Measurements from ENCODE around the gene CCDC169.
"Not testable (repeated sequence)": the region's sequence is repeated elsewhere in the genome, so short reads cannot be mapped to it uniquely, and the experiment has no call there.

Gene CCDC169

GRCh38 chr13:36313047-36313969 is 15.7 kb upstream of the CCDC169 start:
- ATAC-seq: no peak

GRCh38 chr13:36310417-36311108 is 12.9 kb upstream of the CCDC169 start:
- no peak for ATAC-seq

DNA sequence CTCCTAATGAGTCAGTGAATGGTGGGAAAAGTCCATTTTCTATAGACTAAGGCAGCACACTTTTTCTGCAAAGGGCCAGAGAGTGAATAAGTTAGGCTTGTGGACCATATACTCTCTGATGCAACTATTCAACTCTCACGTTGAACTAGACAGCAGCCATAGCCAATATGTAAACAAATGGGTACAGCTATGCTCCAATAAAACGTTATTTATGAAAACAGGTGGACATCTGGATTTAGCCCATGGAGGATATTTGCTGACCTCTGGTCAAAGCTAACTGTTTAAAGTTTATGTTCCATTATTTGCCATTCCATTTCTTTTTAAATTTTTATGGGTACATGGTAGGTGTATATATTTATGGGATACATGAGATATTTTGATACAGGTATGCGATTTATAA is 4.7 kb upstream of the CCDC169 start:
- ATAC-seq: no peak

DNA sequence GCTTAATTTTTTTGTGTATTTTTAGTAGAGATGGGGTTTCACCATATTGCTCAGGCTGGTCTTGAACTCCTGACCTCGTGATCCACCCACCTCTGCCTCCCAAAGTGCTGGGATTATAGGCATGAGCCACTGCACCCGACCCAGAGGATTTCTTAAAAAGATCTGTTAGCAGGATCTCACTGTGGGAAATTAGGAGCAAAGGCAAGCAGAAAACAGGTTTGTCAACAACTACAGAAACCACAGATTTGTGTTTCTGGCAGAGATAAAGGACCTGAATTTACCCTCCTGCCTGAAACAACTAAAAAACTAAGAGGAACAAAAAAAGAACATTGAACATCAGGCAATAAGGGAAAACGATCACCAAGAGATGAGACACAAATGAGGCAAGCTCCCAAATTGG is 1.9 kb upstream of the CCDC169 start:
- not testable (repeated sequence) for ATAC-seq

GRCh38 chr13:36298535-36299068 is 988 bp upstream of the CCDC169 start:
- ATAC-seq: no peak

- ATAC-seq: no peak
Observed at GRCh38 chr13:36294096-36294495, 3.5 kb downstream of the CCDC169 start.

DNA sequence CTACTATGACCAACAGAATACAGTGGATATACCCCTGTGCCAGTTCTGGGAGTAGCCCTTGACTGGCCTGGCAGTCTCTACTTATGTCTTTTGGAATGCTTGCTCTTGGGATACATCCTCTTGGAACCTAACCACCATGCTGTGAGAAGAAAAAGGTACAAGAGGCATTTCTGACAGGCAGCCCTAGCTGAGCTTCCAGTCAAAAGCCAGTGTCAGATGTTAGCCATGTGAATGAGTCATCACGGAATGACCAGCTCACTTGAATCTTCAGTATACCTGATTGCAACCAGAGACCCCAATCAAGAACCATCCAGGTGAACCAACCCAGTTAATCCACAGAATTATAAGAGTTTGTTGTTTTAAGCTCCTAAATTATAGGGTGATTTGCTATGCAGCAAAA is 4.1 kb downstream of the CCDC169 start:
- ATAC-seq: no peak

- ATAC-seq: no peak
Observed at GRCh38 chr13:36288794-36289391, 8.7 kb downstream of the CCDC169 start.

DNA sequence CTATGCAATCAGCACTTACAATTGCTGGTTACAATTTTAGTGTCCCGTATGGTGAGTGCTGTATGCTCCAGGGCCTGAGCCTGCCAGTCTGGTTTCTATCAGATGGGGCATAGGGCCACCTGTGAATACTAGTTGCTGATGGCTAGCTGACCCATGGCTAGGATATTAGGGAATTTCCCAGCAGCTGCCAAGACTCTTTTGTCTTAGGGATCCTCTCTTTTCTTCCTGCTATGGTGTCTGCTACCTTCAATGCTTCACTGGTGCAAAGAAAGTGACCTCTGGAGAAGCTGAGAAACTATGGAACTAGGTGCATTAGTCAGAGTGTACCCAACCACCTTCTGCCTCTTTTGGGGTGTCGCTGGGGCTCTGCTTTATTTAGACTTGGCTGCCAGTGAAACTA is 11.6 kb downstream of the CCDC169 start:
- no peak for ATAC-seq

- no peak for ATAC-seq
Observed at GRCh38 chr13:36282821-36283432, 14.7 kb downstream of the CCDC169 start.

GRCh38 chr13:36275190-36276002 is 22.2 kb downstream of the CCDC169 start:
- ATAC-seq: no peak

DNA sequence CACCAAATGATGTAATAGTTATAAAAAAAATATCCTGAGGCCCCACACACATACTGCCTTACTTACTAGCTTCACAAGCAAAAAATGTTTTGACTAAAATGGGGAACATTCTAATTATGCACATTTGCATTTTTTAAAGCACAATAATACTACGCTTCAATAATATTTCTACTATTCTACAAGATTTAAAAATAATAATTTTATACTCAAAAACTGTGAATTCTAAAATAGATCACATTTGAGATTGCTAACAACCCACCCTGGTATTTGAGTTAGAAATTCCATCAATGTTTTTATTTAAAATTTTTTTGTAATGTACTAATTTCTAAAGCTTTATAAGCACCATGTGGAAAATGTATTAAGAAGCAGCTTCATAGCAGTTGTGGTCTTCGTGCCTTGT is 24.2 kb downstream of the CCDC169 start:
- no peak for ATAC-seq

DNA sequence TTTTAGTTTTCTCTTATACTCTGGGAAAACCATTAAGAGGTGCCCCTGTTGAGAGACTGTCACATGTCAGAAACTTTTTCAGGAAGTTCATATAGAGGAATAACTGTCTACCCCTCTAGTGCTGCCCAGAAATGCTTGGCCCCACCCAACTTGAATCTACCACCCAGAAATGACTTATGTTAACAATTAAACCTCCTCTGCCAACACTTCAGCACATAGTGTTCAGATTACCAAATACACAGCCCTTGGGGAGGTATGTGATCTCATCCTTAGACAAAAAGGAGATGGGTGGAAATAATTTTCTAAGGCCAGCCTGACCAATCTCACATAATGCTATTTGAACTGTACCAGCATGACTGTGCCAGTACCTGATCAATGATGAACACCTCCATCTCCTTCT is 35.6 kb downstream of the CCDC169 start:
- ATAC-seq: no peak

GRCh38 chr13:36261011-36261410 is 36.6 kb downstream of the CCDC169 start:
- no peak for ATAC-seq

- ATAC-seq: no peak
Observed at GRCh38 chr13:36259361-36260137, 38.1 kb downstream of the CCDC169 start.

DNA sequence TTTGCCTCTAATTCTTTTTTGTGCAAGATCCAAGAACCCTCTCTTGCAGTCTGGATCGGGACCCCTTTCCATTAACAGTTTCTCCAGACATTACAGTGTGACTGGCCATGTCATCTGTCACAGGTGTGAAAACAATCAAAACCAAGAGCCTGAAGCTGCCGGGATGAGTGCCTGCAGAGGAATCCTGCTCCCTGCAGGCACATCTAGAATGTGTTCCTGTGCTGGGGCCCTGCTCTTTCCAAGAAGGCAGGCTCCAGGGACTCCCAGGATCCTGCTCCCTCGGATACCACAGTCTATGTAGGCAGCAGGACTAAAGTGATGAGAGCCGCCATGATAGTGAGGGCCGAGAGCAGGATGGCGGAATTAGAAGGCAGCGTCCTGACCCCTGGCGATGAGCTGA is 38.8 kb downstream of the CCDC169 start:
- no peak for ATAC-seq

- ATAC-seq: no peak
Observed at GRCh38 chr13:36251526-36251925, 46.1 kb downstream of the CCDC169 start.

DNA sequence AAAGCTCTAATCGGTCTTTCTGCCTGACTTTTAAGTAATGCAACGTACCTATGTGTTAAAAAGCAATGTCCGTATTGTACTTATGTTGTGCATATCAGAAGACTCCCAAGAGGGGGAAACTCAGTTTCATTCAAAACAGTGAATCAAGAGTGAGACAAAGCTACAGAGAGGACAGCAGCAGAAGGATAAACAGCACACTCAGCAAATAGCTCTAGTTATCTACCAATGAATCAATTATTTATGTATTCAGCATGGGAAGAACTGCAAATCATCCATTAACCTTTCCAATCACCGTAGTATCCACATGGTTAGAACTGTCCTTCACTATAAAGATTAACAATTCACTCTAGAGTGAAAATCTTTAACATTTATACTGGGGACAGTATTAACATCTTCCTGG is 46.6 kb downstream of the CCDC169 start:
- no peak for ATAC-seq

- ATAC-seq: no peak
Observed at GRCh38 chr13:36248700-36249099, 48.9 kb downstream of the CCDC169 start.

GRCh38 chr13:36244990-36245389 is 52.6 kb downstream of the CCDC169 start:
- ATAC-seq: no peak

- no peak for ATAC-seq
Observed at GRCh38 chr13:36244073-36244472, 53.5 kb downstream of the CCDC169 start.
